ENCODE measurements around the gene LMOD1.
A peak's percentile ranks its signal among the peaks of the same experiment; 100 is the strongest.

The LMOD1 gene

GRCh38 chr1:201880928-201881571, 65.3 kb downstream of the LMOD1 start:
- POLR2A ChIA-PET: no interaction called here

GRCh38 chr1:201877877-201878401, 68.4 kb downstream of the LMOD1 start:
- ChIA-PET POLR2A (interaction anchor here (0.5 to 1.2 kb wide), 3 partner anchors 14 to 95 kb away, joined by 4 to 5 read pairs (median 4); no protein-coding TSS in a partner anchor), CTCF (interaction anchor here (0.6 to 11.6 kb wide), 14 partner anchors 9 to 107 kb away, joined by 3 to 156 read pairs (median 4); partner anchors contain the start of gene SHISA4)
- WGBS (ENCODE audit: insufficient coverage): 53% methylated on average over 4 of the region's 6 CpGs
- Histone ChIP-seq H3K4me3 (ENCODE audit: control insufficient read depth in 1 of 7, extremely low read depth in 1 of 7, insufficient read depth in 4 of 7, low read depth in 2 of 7, low read length in 6 of 7) (no peak overlapping the region), H3K4me1 (ENCODE audit: control extremely low read depth in 1 of 4, control insufficient read depth in 4 of 4, insufficient read depth in 4 of 4, low read length in 3 of 4) (peaks cover 2 to 27% (median 12%) of the 10 kb centered on the region in 4 experiments), H3K9me3 (ENCODE audit: control extremely low read depth in 1 of 5, control insufficient read depth in 4 of 5, insufficient read depth in 2 of 5, low read depth in 1 of 5, low read length in 4 of 5) (no peaks in the 10 kb centered on the region), H3K27ac (ENCODE audit: insufficient read depth in 1 of 2, low read depth in 1 of 2, low read length in 2 of 2, poor library complexity in 1 of 2, severe bottlenecking in 2 of 2) (no peak overlapping the region), H3K36me3 (ENCODE audit: control insufficient read depth in 4 of 4, insufficient read depth in 4 of 4, low read length in 3 of 4) (peaks cover 5 to 44% (median 33%) of the 10 kb centered on the region in 4 experiments), H3K27me3 (replicated peaks in 2 of 5; ENCODE audit: control insufficient read depth in 4 of 5, insufficient read depth in 5 of 5, low read length in 4 of 5) (no peaks in the 10 kb centered on the region)
- peak; percentile 52 to 79 (median 73) for DNase-seq

More at GRCh38 chr1:201880928-201881571, 65.3 kb downstream of the LMOD1 start:
- peak in 1 of 3 donors; percentile 17 for DNase-seq
- Histone ChIP-seq H3K27ac (ENCODE audit: insufficient read depth in 1 of 2, low read depth in 1 of 2, low read length in 2 of 2, poor library complexity in 1 of 2, severe bottlenecking in 2 of 2) (no peak overlapping the region), H3K9me3 (ENCODE audit: control extremely low read depth in 1 of 5, control insufficient read depth in 4 of 5, insufficient read depth in 2 of 5, low read depth in 1 of 5, low read length in 4 of 5) (no peaks in the 10 kb centered on the region), H3K4me3 (ENCODE audit: control insufficient read depth in 1 of 7, extremely low read depth in 1 of 7, insufficient read depth in 4 of 7, low read depth in 2 of 7, low read length in 6 of 7) (no peak overlapping the region), H3K36me3 (ENCODE audit: control insufficient read depth in 4 of 4, insufficient read depth in 4 of 4, low read length in 3 of 4) (peaks cover under 1 to 18% (median 7%) of the 10 kb centered on the region in 4 experiments), H3K4me1 (ENCODE audit: control extremely low read depth in 1 of 4, control insufficient read depth in 4 of 4, insufficient read depth in 4 of 4, low read length in 3 of 4) (peaks cover 14 to 49% (median 30%) of the 10 kb centered on the region in 4 experiments), H3K27me3 (replicated peaks in 2 of 5; ENCODE audit: control insufficient read depth in 4 of 5, insufficient read depth in 5 of 5, low read length in 4 of 5) (no peaks in the 10 kb centered on the region)
- CTCF ChIA-PET: interaction anchor here (0.7 to 11.6 kb wide), 8 partner anchors 8 to 97 kb away, joined by 3 to 156 read pairs (median 6); partner anchors contain the start of gene SHISA4
- WGBS (ENCODE audit: insufficient coverage): 77% methylated on average over 4 of the region's 6 CpGs

GRCh38 chr1:201876148-201876818, 70.1 kb downstream of the LMOD1 start:
- no peaks in the 10 kb centered on the region for H3K9me3 ChIP-seq (ENCODE audit: control extremely low read depth in 1 of 5, control insufficient read depth in 4 of 5, insufficient read depth in 2 of 5, low read depth in 1 of 5, low read length in 4 of 5)
- WGBS (ENCODE audit: insufficient coverage): 100% methylated on average over 3 of the region's 8 CpGs

GRCh38 chr1:201874672-201875071, 71.7 kb downstream of the LMOD1 start:
- DNase-seq: no peak
- no peaks in the 10 kb centered on the region for H3K4me1 ChIP-seq (ENCODE audit: control extremely low read depth in 1 of 4, control insufficient read depth in 4 of 4, insufficient read depth in 4 of 4, low read length in 3 of 4)
- ChIA-PET CTCF (interaction anchor here (1.1 to 11.6 kb wide), 11 partner anchors 9 to 341 kb away, joined by 3 to 90 read pairs (median 3); no protein-coding TSS in a partner anchor), POLR2A (no interaction called here)
- no peaks in the 10 kb centered on the region for H3K9me3 ChIP-seq (ENCODE audit: control extremely low read depth in 1 of 5, control insufficient read depth in 4 of 5, insufficient read depth in 2 of 5, low read depth in 1 of 5, low read length in 4 of 5)
- no CpG with 5 or more reads among the region's 1 CpG for WGBS (ENCODE audit: insufficient coverage)
- no peaks in the 10 kb centered on the region for H3K27me3 ChIP-seq (replicated peaks in 2 of 5; ENCODE audit: control insufficient read depth in 4 of 5, insufficient read depth in 5 of 5, low read length in 4 of 5)
- H3K4me3 ChIP-seq (ENCODE audit: control insufficient read depth in 1 of 7, extremely low read depth in 1 of 7, insufficient read depth in 4 of 7, low read depth in 2 of 7, low read length in 6 of 7): no peak overlapping the region
- H3K36me3 ChIP-seq (ENCODE audit: control insufficient read depth in 4 of 4, insufficient read depth in 4 of 4, low read length in 3 of 4): peaks cover 8 to 74% (median 61%) of the 10 kb centered on the region in 4 experiments
- no peak overlapping the region for H3K27ac ChIP-seq (ENCODE audit: insufficient read depth in 1 of 2, low read depth in 1 of 2, low read length in 2 of 2, poor library complexity in 1 of 2, severe bottlenecking in 2 of 2)

More at GRCh38 chr1:201876148-201876818, 70.1 kb downstream of the LMOD1 start:
- peak in 1 of 3 donors; percentile 14 for DNase-seq
- H3K27ac ChIP-seq (ENCODE audit: insufficient read depth in 1 of 2, low read depth in 1 of 2, low read length in 2 of 2, poor library complexity in 1 of 2, severe bottlenecking in 2 of 2): no peak overlapping the region
- ChIA-PET POLR2A (interaction anchor here (0.7 kb wide), 1 partner anchor 91 kb away, joined by 9 read pairs; no protein-coding TSS in a partner anchor), CTCF (interaction anchor here (1.3 to 11.6 kb wide), 4 partner anchors 9 to 98 kb away, joined by 6 to 156 read pairs (median 48); partner anchors contain the start of gene SHISA4)
- H3K4me1 ChIP-seq (ENCODE audit: control extremely low read depth in 1 of 4, control insufficient read depth in 4 of 4, insufficient read depth in 4 of 4, low read length in 3 of 4): peaks cover 0 to 11% (median 2%) of the 10 kb centered on the region in 4 experiments
- H3K27me3 ChIP-seq (replicated peaks in 2 of 5; ENCODE audit: control insufficient read depth in 4 of 5, insufficient read depth in 5 of 5, low read length in 4 of 5): no peaks in the 10 kb centered on the region
- H3K36me3 ChIP-seq (ENCODE audit: control insufficient read depth in 4 of 4, insufficient read depth in 4 of 4, low read length in 3 of 4): peaks cover 5 to 58% (median 48%) of the 10 kb centered on the region in 4 experiments
- no peak overlapping the region for H3K4me3 ChIP-seq (ENCODE audit: control insufficient read depth in 1 of 7, extremely low read depth in 1 of 7, insufficient read depth in 4 of 7, low read depth in 2 of 7, low read length in 6 of 7)

- no peak for DNase-seq
- Histone ChIP-seq H3K36me3 (ENCODE audit: control insufficient read depth in 4 of 4, insufficient read depth in 4 of 4, low read length in 3 of 4) (peaks cover 14 to 81% (median 61%) of the 10 kb centered on the region in 4 experiments), H3K27me3 (replicated peaks in 2 of 5; ENCODE audit: control insufficient read depth in 4 of 5, insufficient read depth in 5 of 5, low read length in 4 of 5) (no peaks in the 10 kb centered on the region), H3K9me3 (ENCODE audit: control extremely low read depth in 1 of 5, control insufficient read depth in 4 of 5, insufficient read depth in 2 of 5, low read depth in 1 of 5, low read length in 4 of 5) (no peaks in the 10 kb centered on the region), H3K4me1 (ENCODE audit: control extremely low read depth in 1 of 4, control insufficient read depth in 4 of 4, insufficient read depth in 4 of 4, low read length in 3 of 4) (peaks cover 0 to 10% (median 3%) of the 10 kb centered on the region in 4 experiments), H3K4me3 (ENCODE audit: control insufficient read depth in 1 of 7, extremely low read depth in 1 of 7, insufficient read depth in 4 of 7, low read depth in 2 of 7, low read length in 6 of 7) (no peak overlapping the region), H3K27ac (ENCODE audit: insufficient read depth in 1 of 2, low read depth in 1 of 2, low read length in 2 of 2, poor library complexity in 1 of 2, severe bottlenecking in 2 of 2) (no peak overlapping the region)
- 98% methylated on average over 7 of the region's 10 CpGs for WGBS (ENCODE audit: insufficient coverage)
- CTCF ChIA-PET: interaction anchor here (1.3 to 1.9 kb wide), 2 partner anchors 23 to 154 kb away, joined by 3 to 4 read pairs; no protein-coding TSS in a partner anchor
- POLR2A ChIA-PET: no interaction called here
These were observed 76.0 kb downstream of the LMOD1 start for GRCh38 chr1:201870397-201870796.

GRCh38 chr1:201861448-201861847, 84.9 kb downstream of the LMOD1 start:
- peaks cover 20 to 59% (median 40%) of the 10 kb centered on the region in 4 experiments for H3K36me3 ChIP-seq (ENCODE audit: control insufficient read depth in 4 of 4, insufficient read depth in 4 of 4, low read length in 3 of 4)
- 80% methylated on average over 1 of the region's 7 CpGs for WGBS (ENCODE audit: insufficient coverage)
- H3K9me3 ChIP-seq (ENCODE audit: control extremely low read depth in 1 of 5, control insufficient read depth in 4 of 5, insufficient read depth in 2 of 5, low read depth in 1 of 5, low read length in 4 of 5): no peaks in the 10 kb centered on the region
- H3K27ac ChIP-seq (ENCODE audit: insufficient read depth in 1 of 2, low read depth in 1 of 2, low read length in 2 of 2, poor library complexity in 1 of 2, severe bottlenecking in 2 of 2): no peak overlapping the region
- no peak for DNase-seq
- H3K4me1 ChIP-seq (ENCODE audit: control extremely low read depth in 1 of 4, control insufficient read depth in 4 of 4, insufficient read depth in 4 of 4, low read length in 3 of 4): peaks cover 0 to 5% (median 1%) of the 10 kb centered on the region in 4 experiments
- H3K27me3 ChIP-seq (replicated peaks in 2 of 5; ENCODE audit: control insufficient read depth in 4 of 5, insufficient read depth in 5 of 5, low read length in 4 of 5): no peaks in the 10 kb centered on the region
- ChIA-PET CTCF (interaction anchor here (1.9 kb wide), 1 partner anchor 14 kb away, joined by 4 read pairs; no protein-coding TSS in a partner anchor), POLR2A (no interaction called here)
- H3K4me3 ChIP-seq (ENCODE audit: control insufficient read depth in 1 of 7, extremely low read depth in 1 of 7, insufficient read depth in 4 of 7, low read depth in 2 of 7, low read length in 6 of 7): no peak overlapping the region

Measured in common myeloid progenitor, CD34-positive (primary cell).